LNCAP (cell line): ENCODE data around the gene ZC3H6.

Experiments used
- CTCF ChIP-seq: fragments of 450-650 bp; IDR thresholded peaks from 2 replicates; pipeline ENCODE4 v1.5.1; 2017; ENCODE audit warnings: mild to moderate bottlenecking

Gene ZC3H6

GRCh38 chr2:112318515-112318914, 43.1 kb downstream of the ZC3H6 start:
- TF ChIP-seq CTCF: no peak

- no peak for TF ChIP-seq CTCF
Measured at GRCh38 chr2:112321375-112322320, 46.3 kb downstream of the ZC3H6 start.

GRCh38 chr2:112322919-112323318, 47.5 kb downstream of the ZC3H6 start:
- no peak for TF ChIP-seq CTCF

GRCh38 chr2:112332123-112332696, 56.8 kb downstream of the ZC3H6 start:
- TF ChIP-seq CTCF: no peak

- no peak for TF ChIP-seq CTCF
Measured at GRCh38 chr2:112335600-112335999, 60.2 kb downstream of the ZC3H6 start.

GRCh38 chr2:112339986-112340385, 64.6 kb downstream of the ZC3H6 start:
- TF ChIP-seq CTCF: no peak

- TF ChIP-seq CTCF: no peak
Measured at GRCh38 chr2:112340475-112341267, 65.3 kb downstream of the ZC3H6 start.
